ENCODE results near the gene NPPB.

DNA sequence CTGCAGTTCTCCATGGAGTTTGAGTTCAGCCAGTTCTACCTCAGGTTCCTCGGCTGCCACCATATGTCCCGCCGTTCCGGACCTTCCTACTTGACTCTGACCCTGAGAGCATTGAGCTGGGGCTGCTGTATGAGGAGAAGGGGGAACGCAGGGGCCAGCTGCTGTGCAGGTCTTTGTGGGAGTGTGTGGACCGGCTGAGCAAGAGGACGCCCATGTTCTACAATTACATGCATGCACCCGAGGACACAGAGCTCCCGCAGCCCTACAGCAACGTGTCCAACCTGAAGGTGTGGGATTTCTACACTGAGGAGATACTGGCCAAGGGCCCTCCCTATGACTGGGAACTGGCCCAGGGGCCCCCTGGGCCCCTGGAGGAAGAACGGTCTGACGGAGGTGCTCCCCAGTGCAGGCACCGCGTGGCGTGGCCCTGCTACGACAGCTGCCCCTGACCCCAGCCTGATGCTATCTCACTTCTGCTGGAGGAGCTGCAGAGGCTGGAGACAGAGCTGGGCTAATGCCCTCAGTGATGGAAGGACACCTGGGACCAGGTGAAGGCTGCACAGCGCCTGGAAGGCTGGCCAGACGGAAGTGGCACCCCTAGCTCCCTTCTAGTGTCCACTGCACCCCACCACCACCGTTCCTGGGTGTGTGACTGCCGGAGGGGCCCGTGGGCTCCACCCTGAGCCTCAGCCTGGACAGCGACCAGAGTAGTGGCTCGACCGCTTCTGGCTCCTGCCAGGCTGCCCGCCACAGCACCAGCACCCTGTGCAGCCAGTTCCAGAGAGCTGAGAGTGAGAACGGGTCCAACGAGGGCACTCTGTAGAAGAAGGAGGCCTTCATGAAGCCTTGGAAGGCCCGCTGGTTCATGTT, 20.8 kb upstream of the NPPB start:
- TF ChIP-seq, protein P1, sequence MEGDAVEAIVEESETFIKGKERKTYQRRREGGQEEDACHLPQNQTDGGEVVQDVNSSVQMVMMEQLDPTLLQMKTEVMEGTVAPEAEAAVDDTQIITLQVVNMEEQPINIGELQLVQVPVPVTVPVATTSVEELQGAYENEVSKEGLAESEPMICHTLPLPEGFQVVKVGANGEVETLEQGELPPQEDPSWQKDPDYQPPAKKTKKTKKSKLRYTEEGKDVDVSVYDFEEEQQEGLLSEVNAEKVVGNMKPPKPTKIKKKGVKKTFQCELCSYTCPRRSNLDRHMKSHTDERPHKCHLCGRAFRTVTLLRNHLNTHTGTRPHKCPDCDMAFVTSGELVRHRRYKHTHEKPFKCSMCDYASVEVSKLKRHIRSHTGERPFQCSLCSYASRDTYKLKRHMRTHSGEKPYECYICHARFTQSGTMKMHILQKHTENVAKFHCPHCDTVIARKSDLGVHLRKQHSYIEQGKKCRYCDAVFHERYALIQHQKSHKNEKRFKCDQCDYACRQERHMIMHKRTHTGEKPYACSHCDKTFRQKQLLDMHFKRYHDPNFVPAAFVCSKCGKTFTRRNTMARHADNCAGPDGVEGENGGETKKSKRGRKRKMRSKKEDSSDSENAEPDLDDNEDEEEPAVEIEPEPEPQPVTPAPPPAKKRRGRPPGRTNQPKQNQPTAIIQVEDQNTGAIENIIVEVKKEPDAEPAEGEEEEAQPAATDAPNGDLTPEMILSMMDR (IDR thresholded peaks at IDR 0.05) = no peak
- TF ChIP-seq POLR2A (IDR thresholded peaks at IDR 0.05) = no peak
- TF ChIP-seq POLR2AphosphoS5 (IDR thresholded peaks at IDR 0.05) = no peak

Data from stomach (tissue), 4 donors.